Stimulated activated CD4-positive, alpha-beta T cell treated with anti-CD3 and anti-CD28 coated beads, Interleukin-12 subunit alpha, Interleukin-12 subunit beta, amount 100 ng/mL, for 48 hours (primary cell): ENCODE measurements around the gene TMEM184A.

Source experiments
- DNase-seq, 3 donors: peaks; one replicate each; pipeline ENCODE4 v3.0.0-alpha.2; 2020; ENCODE audit warnings: low read depth in 2 of 3, low spot score in 1 of 3

Gene TMEM184A

GRCh38 chr7:1505731-1506550 is 50.1 kb downstream of the TMEM184A start:
- no peak for DNase-seq

- peak; percentile 80 to 85 (median 83) for DNase-seq
Measured at GRCh38 chr7:1503816-1504775, 51.9 kb downstream of the TMEM184A start, which contains the start of gene INTS1. Gene INTS1, minus strand, starts transcription at chr7:1504389. Its CDS starts 429 bp downstream, at chr7:1503960.

GRCh38 chr7:1503390-1503789 is 52.6 kb downstream of the TMEM184A start:
- no peak for DNase-seq

GRCh38 chr7:1502845-1503244 is 53.2 kb downstream of the TMEM184A start:
- no peak for DNase-seq

GRCh38 chr7:1501487-1502270 is 54.3 kb downstream of the TMEM184A start:
- DNase-seq: no peak

- no peak for DNase-seq
Measured at GRCh38 chr7:1500064-1500807, 55.8 kb downstream of the TMEM184A start.

GRCh38 chr7:1499367-1500029 is 56.5 kb downstream of the TMEM184A start:
- no peak for DNase-seq

GRCh38 chr7:1498370-1499305 is 57.4 kb downstream of the TMEM184A start:
- DNase-seq: no peak

GRCh38 chr7:1497293-1497927 is 58.6 kb downstream of the TMEM184A start:
- DNase-seq: no peak

GRCh38 chr7:1496531-1497292 is 59.3 kb downstream of the TMEM184A start:
- no peak for DNase-seq

- DNase-seq: no peak
Measured at GRCh38 chr7:1495564-1496242, 60.3 kb downstream of the TMEM184A start.

- DNase-seq: no peak
Measured at GRCh38 chr7:1494866-1495563, 61.0 kb downstream of the TMEM184A start.

GRCh38 chr7:1494447-1494846 is 61.6 kb downstream of the TMEM184A start:
- no peak for DNase-seq

GRCh38 chr7:1493571-1493970 is 62.4 kb downstream of the TMEM184A start:
- no peak for DNase-seq

GRCh38 chr7:1493129-1493528 is 62.9 kb downstream of the TMEM184A start:
- no peak for DNase-seq

GRCh38 chr7:1492640-1493039 is 63.4 kb downstream of the TMEM184A start:
- no peak for DNase-seq
